CD14-positive monocyte (primary cell): ENCODE measurements around the gene RAB11B. TPM values are rescaled to one million over a fixed set of nuclear protein-coding genes. Genes with fewer than 3 reads are reported as not detected.
A peak's percentile ranks its signal among the peaks of the same experiment; 100 is the strongest.

Experiments used
- DNase-seq, 3 donors: peaks; one replicate each; pipeline ENCODE4 v3.0.0-alpha.2; 2011 to 2022
- H2AFZ ChIP-seq: 2 replicates; pipeline ENCODE4 v1.6.0; 2012; ENCODE audit warnings: mild to moderate bottlenecking, low read depth, low read length, inconsistent platforms; ENCODE audit not compliant: insufficient read depth, poor library complexity, severe bottlenecking
- H3K27ac ChIP-seq, 2 donors: 1 replicate in 1 of 2; 2 replicates in 1 of 2; pipeline ENCODE4 v1.5.1; 2012 to 2013; ENCODE audit warnings: low read length in 2 of 2, control low read depth in 1 of 2, inconsistent platforms in 1 of 2, low read depth in 1 of 2, mild to moderate bottlenecking in 1 of 2
- H3K27me3 ChIP-seq, 2 donors: one replicate each; pipeline versions ENCODE4 v1.6.0 to v1.6.1; 2011 to 2013; ENCODE audit warnings: low read length in 2 of 2; ENCODE audit not compliant: control insufficient read depth in 2 of 2, insufficient read depth in 2 of 2
- H3K36me3 ChIP-seq, 2 donors: replicated peaks in 1 of 2; 1 replicate in 1 of 2; 2 replicates in 1 of 2; pipeline versions ENCODE4 v1.5.1 to v1.6.1; 2012 to 2013; ENCODE audit warnings: low read length in 2 of 2, control low read depth in 1 of 2, inconsistent platforms in 1 of 2, mild to moderate bottlenecking in 1 of 2; ENCODE audit not compliant: insufficient read depth in 2 of 2, control insufficient read depth in 1 of 2
- H3K4me1 ChIP-seq, 2 donors: 1 replicate in 1 of 2; 2 replicates in 1 of 2; pipeline versions ENCODE4 v1.5.1 to v1.6.1; 2012 to 2013; ENCODE audit warnings: low read length in 2 of 2, control low read depth in 1 of 2, inconsistent platforms in 1 of 2, mild to moderate bottlenecking in 1 of 2, moderate library complexity in 1 of 2; ENCODE audit not compliant: insufficient read depth in 2 of 2, control insufficient read depth in 1 of 2
- H3K4me2 ChIP-seq: replicated peaks from 2 replicates; pipeline ENCODE3; 2012; ENCODE audit warnings: low read length, moderate library complexity, mild to moderate bottlenecking; ENCODE audit not compliant: poor library complexity, severe bottlenecking; ENCODE audit errors: extremely low read depth
- H3K4me3 ChIP-seq, 3 experiments: fragments of 200-600 bp in 1 of 3; sonication (generic) in 1 of 3; replicated peaks in 1 of 3; 1 replicate in 2 of 3; 2 replicates in 1 of 3; pipeline ENCODE4 v1.5.1; 2011 to 2013; ENCODE audit warnings: low read length in 3 of 3, mild to moderate bottlenecking in 3 of 3, control low read depth in 2 of 3, low read depth in 2 of 3, inconsistent platforms in 1 of 3, moderate library complexity in 1 of 3
- H3K79me2 ChIP-seq: 2 replicates; pipeline ENCODE4 v1.6.0; 2012; ENCODE audit warnings: mild to moderate bottlenecking, control low read depth, inconsistent platforms, low read length, moderate library complexity; ENCODE audit not compliant: insufficient read depth
- H3K9ac ChIP-seq: 2 replicates; pipeline ENCODE4 v1.6.0; 2017; ENCODE audit warnings: low read length, mild to moderate bottlenecking; ENCODE audit not compliant: insufficient read depth, poor library complexity, severe bottlenecking
- H3K9me3 ChIP-seq, 2 donors: replicated peaks in 1 of 2; 1 replicate in 1 of 2; 2 replicates in 1 of 2; pipeline versions ENCODE4 v1.5.1 to v1.6.1; 2012 to 2013; ENCODE audit warnings: low read length in 2 of 2, control low read depth in 1 of 2; ENCODE audit not compliant: control insufficient read depth in 1 of 2, insufficient read depth in 1 of 2
- H4K20me1 ChIP-seq: 2 replicates; pipeline ENCODE4 v1.6.0; 2012; ENCODE audit warnings: mild to moderate bottlenecking, low read length, control low read depth, moderate library complexity; ENCODE audit not compliant: insufficient read depth
- H3K27ac Mint-ChIP-seq, 7 donors: one replicate each; pipeline ENCODE4 v1.8.0; 2020; ENCODE audit warnings: mild to moderate bottlenecking in 7 of 7, mixed read lengths in 7 of 7, moderate library complexity in 6 of 7, inconsistent platforms in 2 of 7
- H3K27me3 Mint-ChIP-seq, 3 donors: one replicate each; pipeline ENCODE4 v1.8.0; 2021 to 2022; ENCODE audit warnings: low read depth in 3 of 3, mild to moderate bottlenecking in 3 of 3, mixed read lengths in 3 of 3, moderate library complexity in 3 of 3, inconsistent platforms in 1 of 3
- H3K36me3 Mint-ChIP-seq, 2 donors: one replicate each; pipeline ENCODE4 v1.8.0; 2020; ENCODE audit warnings: mixed read lengths in 2 of 2, inconsistent platforms in 1 of 2, mild to moderate bottlenecking in 1 of 2
- H3K4me1 Mint-ChIP-seq: one replicate; pipeline ENCODE4 v1.8.0; 2020; ENCODE audit warnings: mild to moderate bottlenecking, mixed read lengths
- H3K4me3 Mint-ChIP-seq, 2 donors: one replicate each; pipeline ENCODE4 v1.8.0; 2020; ENCODE audit warnings: mild to moderate bottlenecking in 2 of 2, mixed read lengths in 2 of 2, moderate library complexity in 1 of 2
- H3K9me3 Mint-ChIP-seq, 7 donors: one replicate each; pipeline ENCODE4 v1.8.0; 2020 to 2022; ENCODE audit warnings: mixed read lengths in 7 of 7, mild to moderate bottlenecking in 6 of 7, moderate library complexity in 6 of 7, inconsistent platforms in 2 of 7
- CTCF ChIP-seq: fragments of 200-600 bp; IDR thresholded peaks from one replicate; pipeline ENCODE4 v1.8.0; 2022; ENCODE audit warnings: antibody characterized with exemption, mild to moderate bottlenecking
- WGBS: methylation state at CpG from one replicate; pipeline ENCODE4 v1.1.5; 2013; ENCODE audit warnings: missing lambda C conversion rate; ENCODE audit not compliant: insufficient coverage; 5-methylcytosine and 5-hydroxymethylcytosine counted together
- intact Hi-C, 2 donors: fragments of 100-400 bp; cut with micrococcal nuclease; formaldehyde crosslinking; loops; one replicate each; pipeline versions ENCODE4 v1.15.0 to v1.15.1; 2023
- polyA plus RNA-seq, 3 donors: library from polyadenylated mRNA; depleted of rRNA in 1 of 3; unstranded in 2 of 3; stranded (reverse) in 1 of 3; fragments of 300-500 nt in 2 of 3; fragments of >200 nt in 1 of 3; fragmentation: Illumina TruSeq in 2 of 3; gene quantifications; 1 replicate in 2 of 3; 2 replicates in 1 of 3; pipeline ENCODE4 v1.2.3, GENCODE V29; 2012 to 2021

Gene RAB11B
- polyA plus RNA-seq, 3 donors: 36.5 to 128 (median 45.4) TPM

DNA sequence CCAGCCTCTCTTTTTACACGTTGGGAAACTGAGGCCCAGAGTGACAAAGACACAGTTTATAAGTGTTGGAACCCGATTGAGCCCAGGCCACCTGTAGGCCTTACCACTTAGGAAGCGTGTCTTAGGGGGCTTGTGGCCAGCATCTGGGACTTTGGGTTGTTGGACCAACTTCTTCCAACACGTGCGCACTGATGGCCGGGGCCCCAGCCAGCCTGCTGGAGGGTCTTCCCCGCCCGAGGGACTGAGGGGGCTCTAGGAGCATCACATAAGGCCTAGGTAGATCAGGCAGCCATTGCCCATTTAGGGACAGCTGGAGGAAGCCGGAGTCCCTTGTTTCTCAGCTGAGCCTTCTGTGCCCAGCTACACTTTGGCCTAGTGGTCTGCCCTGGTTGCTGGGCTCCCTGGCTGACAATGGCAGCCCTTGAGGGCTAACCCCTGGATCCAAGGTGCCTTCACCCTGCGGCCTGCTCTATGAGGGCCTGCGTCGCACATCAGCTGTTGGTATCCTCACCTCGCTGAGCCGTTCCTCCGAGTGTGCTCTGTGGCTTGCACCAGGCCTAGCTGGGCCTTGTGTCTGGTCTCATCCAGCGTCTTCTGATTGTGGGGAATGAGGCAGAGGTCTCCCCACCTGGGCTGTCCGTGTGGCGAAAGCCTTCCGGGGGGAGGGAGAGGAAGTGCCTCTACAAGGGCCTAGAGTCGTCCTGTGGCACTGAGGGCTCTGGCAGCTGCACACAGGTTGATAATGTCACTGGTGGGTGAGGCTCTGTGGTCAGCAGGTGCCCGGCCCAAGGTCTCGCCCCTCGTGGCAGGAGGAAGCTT is 1.2 kb downstream of the RAB11B start:
- peak overlapping the region in 1 of 3 experiments; percentile 76 for H3K4me3 ChIP-seq
- peak overlapping the region in 1 of 2 donors; percentile 36 for H3K27ac ChIP-seq
- peaks cover 14 to 37% of the 10 kb centered on the region in 2 donors for H3K36me3 Mint-ChIP-seq
- no peak overlapping the region for H3K9ac ChIP-seq
- H3K27ac Mint-ChIP-seq: peak overlapping the region; percentile 57 to 91 (median 85)
- DNase-seq: peak in 1 of 3 donors; percentile 16
- no peak for TF ChIP-seq CTCF
- H3K9me3 Mint-ChIP-seq: peaks cover 5 to 8% (median 7%) of the 10 kb centered on the region in 7 donors
- 74% methylated on average over 21 of the region's 23 CpGs for whole genome bisulfite sequencing
- H3K4me2 ChIP-seq: peak overlapping the region; percentile 70
- peaks cover 56% of the 10 kb centered on the region for H3K79me2 ChIP-seq
- peaks cover 0 to 3% of the 10 kb centered on the region in 2 donors for H3K9me3 ChIP-seq
- H4K20me1 ChIP-seq: peaks cover 58% of the 10 kb centered on the region
- H3K27me3 ChIP-seq: no peaks in the 10 kb centered on the region
- H3K4me1 ChIP-seq: peaks cover 17 to 18% of the 10 kb centered on the region in 2 donors
- no peak overlapping the region for H2AFZ ChIP-seq
- peak overlapping the region in 1 of 2 donors; percentile 53 for H3K4me3 Mint-ChIP-seq
- H3K36me3 ChIP-seq: no peaks in the 10 kb centered on the region
- peaks cover 21% of the 10 kb centered on the region for H3K4me1 Mint-ChIP-seq
- intact Hi-C loops: loop anchor here in 1 of 2 donors (2.0 kb wide), 2 partner anchors 37 to 71 kb away; partner anchors contain the start of genes NDUFA7 and RPS28
- no peaks in the 10 kb centered on the region for H3K27me3 Mint-ChIP-seq

DNA sequence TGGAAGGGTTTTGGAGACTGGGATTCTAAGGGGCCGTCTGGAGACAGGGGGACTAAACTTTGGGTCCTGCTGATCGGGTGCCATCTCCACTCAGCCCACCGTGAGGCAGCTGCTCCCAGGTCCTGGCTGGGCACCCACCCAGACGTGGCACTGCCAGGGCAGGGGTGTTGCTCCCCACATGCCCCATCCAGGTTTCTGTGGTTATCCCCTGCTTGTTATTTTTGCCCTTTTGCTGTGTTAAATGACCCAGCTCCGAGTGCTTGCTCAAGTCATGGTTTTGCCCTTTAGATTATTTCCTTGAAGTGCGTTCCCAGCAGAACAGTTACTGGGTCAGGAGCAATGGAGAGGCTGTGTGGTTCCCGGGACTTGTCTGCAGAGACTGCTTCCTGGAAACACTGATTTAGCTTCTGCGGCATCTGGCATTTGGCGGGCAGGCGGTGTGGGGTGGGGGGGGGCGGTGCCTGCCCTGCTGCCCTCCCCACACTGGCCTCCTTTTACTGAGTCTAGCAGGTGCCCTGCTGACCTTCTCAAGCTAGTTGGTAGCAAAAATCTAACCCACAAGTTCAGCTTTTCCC is 1.9 kb downstream of the RAB11B start:
- H2AFZ ChIP-seq: no peak overlapping the region
- H3K36me3 ChIP-seq: no peaks in the 10 kb centered on the region
- H3K79me2 ChIP-seq: peaks cover 63% of the 10 kb centered on the region
- H3K9ac ChIP-seq: no peak overlapping the region
- Mint-ChIP-seq H3K9me3 (peaks cover 0 to 3% (median 0%) of the 10 kb centered on the region in 7 donors), H3K27ac (peak overlapping the region in 5 of 7 donors; percentile 44 to 62 (median 57)), H3K4me1 (peaks cover 21% of the 10 kb centered on the region), H3K4me3 (peak overlapping the region in 1 of 2 donors; percentile 53), H3K36me3 (peaks cover 13 to 35% of the 10 kb centered on the region in 2 donors), H3K27me3 (peaks cover 0 to under 1% (median 0%) of the 10 kb centered on the region in 3 donors)
- peaks cover 65% of the 10 kb centered on the region for H4K20me1 ChIP-seq
- intact Hi-C loops: no loop called here
- peak overlapping the region in 1 of 2 donors; percentile 26 for H3K27ac ChIP-seq
- H3K4me1 ChIP-seq: peaks cover 17 to 18% of the 10 kb centered on the region in 2 donors
- H3K4me3 ChIP-seq: no peak overlapping the region
- no peaks in the 10 kb centered on the region for H3K27me3 ChIP-seq
- H3K9me3 ChIP-seq: no peaks in the 10 kb centered on the region
- H3K4me2 ChIP-seq: no peak overlapping the region
- no peak for DNase-seq
- 52% methylated on average over 8 of the region's 11 CpGs for WGBS
- no peak for TF ChIP-seq CTCF
